HCT116 (cell line): Measurements from ENCODE around the gene SECTM1. TPM values are rescaled to one million over a fixed set of nuclear protein-coding genes. Genes with fewer than 3 reads are reported as not detected.

Experiments
- ATAC-seq: fragments of 200-7000 bp; cut with Tn5 transposase; 2 replicates; pipeline ENCODE4 v1.9.1; 2020; ENCODE audit warnings: mild to moderate bottlenecking, moderate library complexity
- BruUV-seq: library from RNA; stranded (reverse); fragments of 400-500 nt; replicated peaks from 2 replicates; lab custom pipeline; 2021; lab: Mats Ljungman, UMichigan
- CTCF ChIA-PET: fragments of 300-600 bp; sonication (Branson Sonifier 250); formaldehyde crosslinking; loops from one replicate; lab custom pipeline; 2021; ENCODE audit warnings: antibody characterized with exemption; lab: Charles Lee
- POLR2A ChIA-PET: fragments of 300-600, 350-600 bp; sonication (Branson Sonifier 250); formaldehyde crosslinking; loops from one replicate; lab custom pipeline; 2021; ENCODE audit warnings: antibody characterized with exemption; lab: Charles Lee
- RAD21 ChIA-PET, 2 experiments: fragments of 300-600 bp; sonication (Branson Sonifier 250); formaldehyde crosslinking; loops; one replicate each; lab custom pipeline; 2023; ENCODE audit warnings: low total read pairs in 2 of 2; ENCODE audit not compliant: uncharacterized antibody in 2 of 2, unreplicated experiment in 2 of 2, low non-redundant PET in 1 of 2; lab: Charles Lee
- DNase-seq: peaks from one replicate; pipeline ENCODE4 v3.0.0-alpha.2; 2010; ENCODE audit warnings: low read depth, low spot score
- H2AFZ ChIP-seq: fragments of 200-600 bp; shearing (Covaris generic), sonication (generic); 2 replicates; pipeline ENCODE4 v1.6.1; 2017; ENCODE audit warnings: low read depth, mixed run types, mixed read lengths, antibody characterized with exemption, low read length; ENCODE audit not compliant: poor library complexity, severe bottlenecking
- H3K27ac ChIP-seq: 2 replicates; pipeline ENCODE4 v1.5.1; 2012; ENCODE audit warnings: low read depth, low read length
- H3K27me3 ChIP-seq: fragments of 200-600 bp; sonication (generic); 2 replicates; pipeline ENCODE4 v1.6.1; 2016; ENCODE audit warnings: mixed run types, low read length, mixed read lengths; ENCODE audit not compliant: insufficient read depth
- H3K36me3 ChIP-seq, 2 experiments: fragments of 200-500 bp in 1 of 2; fragments of 200-600 bp in 1 of 2; sonication (Bioruptor generic) in 1 of 2; sonication (generic) in 1 of 2; 2 replicates each; pipeline versions ENCODE4 v1.5.1 to v1.6.1; 2014 to 2016; ENCODE audit warnings: low read length in 2 of 2, inconsistent platforms in 1 of 2, mixed read lengths in 1 of 2, mixed run types in 1 of 2; ENCODE audit not compliant: insufficient read depth in 2 of 2, control insufficient read depth in 1 of 2
- H3K4me1 ChIP-seq, 2 experiments: fragments of 200-600 bp in 1 of 2; sonication (generic) in 1 of 2; 2 replicates each; pipeline versions ENCODE4 v1.5.1 to v1.6.1; 2012 to 2017; ENCODE audit warnings: low read length in 2 of 2, inconsistent platforms in 1 of 2, mild to moderate bottlenecking in 1 of 2, mixed read lengths in 1 of 2, mixed run types in 1 of 2, moderate library complexity in 1 of 2; ENCODE audit not compliant: insufficient read depth in 2 of 2, control insufficient read depth in 1 of 2
- H3K4me2 ChIP-seq: fragments of 200-600 bp; sonication (generic); 2 replicates; pipeline ENCODE4 v1.6.1; 2017; ENCODE audit warnings: mixed run types, low read length, mixed read lengths
- H3K4me3 ChIP-seq, 2 experiments: fragments of 200-600 bp in 1 of 2; sonication (generic) in 1 of 2; replicated peaks in 1 of 2; 2 replicates each; pipeline ENCODE4 v1.5.1; 2011 to 2016; ENCODE audit warnings: low read length in 2 of 2, control low read depth in 1 of 2, low read depth in 1 of 2, mild to moderate bottlenecking in 1 of 2, mixed read lengths in 1 of 2, mixed run types in 1 of 2
- H3K79me2 ChIP-seq: fragments of 200-600 bp; sonication (generic); 2 replicates; pipeline ENCODE4 v1.6.1; 2017; ENCODE audit warnings: mild to moderate bottlenecking, mixed run types, low read length, moderate library complexity, mixed read lengths; ENCODE audit not compliant: insufficient read depth
- H3K9ac ChIP-seq: fragments of 200-600 bp; sonication (generic); 2 replicates; pipeline ENCODE4 v1.6.1; 2016; ENCODE audit warnings: low read length, mixed read lengths
- H3K9me2 ChIP-seq: fragments of 200-600 bp; sonication (generic), shearing (Covaris generic); 2 replicates; pipeline ENCODE4 v1.6.1; 2017; ENCODE audit warnings: mixed run types, mild to moderate bottlenecking, moderate library complexity; ENCODE audit not compliant: insufficient read depth
- H3K9me3 ChIP-seq, 2 experiments: fragments of 200-500 bp in 1 of 2; fragments of 200-600 bp in 1 of 2; sonication (Bioruptor generic) in 1 of 2; sonication (generic) in 1 of 2; 2 replicates each; pipeline ENCODE4 v1.6.1; 2014 to 2017; ENCODE audit warnings: low read length in 2 of 2, mixed read lengths in 2 of 2, inconsistent platforms in 1 of 2, low read depth in 1 of 2, mild to moderate bottlenecking in 1 of 2, mixed run types in 1 of 2, moderate library complexity in 1 of 2; ENCODE audit not compliant: control insufficient read depth in 1 of 2, insufficient read depth in 1 of 2
- H4K20me1 ChIP-seq: fragments of 200-600 bp; sonication (generic), shearing (Covaris generic); 2 replicates; pipeline ENCODE4 v1.6.1; 2017; ENCODE audit warnings: mixed run types, mild to moderate bottlenecking, moderate library complexity; ENCODE audit not compliant: insufficient read depth
- CBX3 ChIP-seq: IDR thresholded peaks from 2 replicates; pipeline ENCODE4 v1.6.1; 2012; ENCODE audit warnings: low read depth
- EGR1 ChIP-seq: IDR thresholded peaks from 2 replicates; pipeline ENCODE4 v1.6.1; 2012; ENCODE audit warnings: low read depth
- ELF1 ChIP-seq: IDR thresholded peaks from 2 replicates; pipeline ENCODE4 v1.6.1; 2012; ENCODE audit warnings: low read depth, borderline replicate concordance
- FOSL1 ChIP-seq: IDR thresholded peaks from 2 replicates; pipeline ENCODE4 v1.6.1; 2012; ENCODE audit warnings: low read depth
- JUND ChIP-seq: IDR thresholded peaks from 2 replicates; pipeline ENCODE4 v1.6.1; 2012
- POLR2A ChIP-seq: IDR thresholded peaks from 2 replicates; pipeline ENCODE4 v1.7.0; 2011; ENCODE audit warnings: borderline replicate concordance; ENCODE audit not compliant: insufficient read depth, insufficient read length; ENCODE audit errors: extremely low read depth
- POLR2AphosphoS5 ChIP-seq: IDR thresholded peaks from 2 replicates; pipeline ENCODE4 v1.6.1; 2011; ENCODE audit warnings: mild to moderate bottlenecking, low read depth, low read length, moderate library complexity
- RAD21 ChIP-seq: IDR thresholded peaks from 2 replicates; pipeline ENCODE4 v1.6.1; 2012; ENCODE audit warnings: low read depth, mild to moderate bottlenecking
- SIN3A ChIP-seq: IDR thresholded peaks from 2 replicates; pipeline ENCODE4 v1.6.1; 2012; ENCODE audit warnings: low read depth
- SP1 ChIP-seq: IDR thresholded peaks from 2 replicates; pipeline ENCODE4 v1.6.1; 2012; ENCODE audit warnings: low read depth
- SRF ChIP-seq: IDR thresholded peaks from 2 replicates; pipeline ENCODE4 v1.6.1; 2012; ENCODE audit warnings: low read depth
- TCF7L2 ChIP-seq: IDR thresholded peaks from 2 replicates; pipeline ENCODE4 v1.7.0; 2011; ENCODE audit warnings: borderline replicate concordance, inconsistent platforms; ENCODE audit not compliant: insufficient read depth, insufficient read length; ENCODE audit errors: extremely low read depth
- YY1 ChIP-seq: IDR thresholded peaks from 2 replicates; pipeline ENCODE4 v1.6.1; 2011; ENCODE audit warnings: low read length, low read depth, moderate library complexity, mild to moderate bottlenecking; ENCODE audit not compliant: insufficient replicate concordance; ENCODE audit errors: extremely low read depth
- ZFX ChIP-seq: fragments of 450-650 bp; IDR thresholded peaks from 2 replicates; pipeline ENCODE4 v1.6.1; 2017
- ZNF274 ChIP-seq: fragments of 200-500 bp; sonication (Bioruptor generic); IDR thresholded peaks from 2 replicates; pipeline ENCODE4 v1.6.1; 2014; ENCODE audit warnings: mild to moderate bottlenecking, low read depth, low read length, inconsistent platforms
- intact Hi-C: fragments of 100-400 bp; cut with micrococcal nuclease; formaldehyde crosslinking; loops from 2 replicates; pipeline ENCODE4 v1.10.0; 2022
- total RNA-seq: library from RNA; stranded (reverse); gene quantifications from one replicate; pipeline ENCODE4 v1.2.1, GENCODE V29; 2021; ENCODE audit not compliant: unreplicated experiment
- TF ChIP-seq, protein P1 (sequence below): IDR thresholded peaks from 2 replicates; pipeline ENCODE4 v1.6.1; 2012
- TF ChIP-seq, protein P2 (sequence below): IDR thresholded peaks from 2 replicates; pipeline ENCODE4 v1.6.1; 2011; ENCODE audit warnings: mild to moderate bottlenecking, low read length, moderate library complexity; ENCODE audit not compliant: insufficient replicate concordance; ENCODE audit errors: extremely low read depth
- TF ChIP-seq, protein P3 (sequence below): IDR thresholded peaks from 2 replicates; pipeline ENCODE4 v1.6.1; 2012

SECTM1 gene
- total RNA-seq, 1 experiment from 2014 or later = 6.8 TPM

DNA sequence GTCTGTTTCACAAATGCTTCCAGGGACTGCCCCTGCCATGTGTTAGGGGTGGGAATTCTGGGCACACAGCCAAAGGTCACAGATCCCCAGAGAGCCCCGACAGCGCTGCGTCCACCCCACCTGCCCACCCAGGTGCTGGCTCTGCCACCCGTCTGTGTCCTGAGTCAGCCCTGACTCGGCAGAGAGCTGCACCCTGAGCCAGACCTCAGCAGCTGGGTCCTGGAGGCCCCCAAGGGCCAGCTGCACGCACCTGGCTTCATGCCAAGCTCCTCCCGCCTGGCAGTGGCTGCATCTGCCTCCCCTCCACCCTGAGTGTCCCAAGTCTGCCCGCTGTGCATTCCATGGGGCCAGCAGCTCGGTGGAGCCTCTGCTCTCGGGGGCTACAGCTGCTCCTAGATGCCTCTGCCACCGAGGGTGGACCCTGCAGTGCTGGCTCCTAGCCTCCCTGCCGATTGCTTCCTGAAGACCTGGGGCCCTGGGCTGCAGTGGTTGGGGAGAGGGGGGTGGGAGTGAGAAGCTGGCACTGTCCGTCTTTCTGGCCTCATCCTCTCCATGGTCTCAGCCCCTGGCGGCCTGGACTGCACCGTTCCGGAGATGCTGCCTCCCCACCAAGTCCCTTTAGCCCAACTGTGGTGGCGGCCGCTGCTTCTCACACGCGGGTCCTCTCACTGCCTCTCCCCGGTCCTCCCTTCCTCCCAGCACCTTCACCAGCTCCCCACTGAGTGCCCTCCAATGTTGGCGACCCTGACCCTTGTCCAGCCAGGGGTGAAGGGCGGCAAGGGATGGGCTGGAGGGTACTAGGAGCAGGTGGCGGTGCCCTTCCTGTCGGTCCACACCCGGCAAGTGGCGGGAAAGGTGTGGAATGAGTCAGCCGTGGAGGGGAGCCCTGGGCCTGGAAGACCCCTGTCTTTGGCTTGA is 3.0 kb downstream of the SECTM1 start:
- H3K36me3 ChIP-seq = no peaks in the 10 kb centered on the region
- TF ChIP-seq EGR1 (no peak), TCF7L2 (no peak), ZNF274 (no peak), SIN3A (no peak), SP1 (no peak), YY1 (no peak), POLR2A (no peak), POLR2AphosphoS5 (no peak), ELF1 (no peak), JUND (no peak), SRF (no peak), RAD21 (no peak), ZFX (no peak), CBX3 (no peak), FOSL1 (no peak)
- TF ChIP-seq, protein P1, sequence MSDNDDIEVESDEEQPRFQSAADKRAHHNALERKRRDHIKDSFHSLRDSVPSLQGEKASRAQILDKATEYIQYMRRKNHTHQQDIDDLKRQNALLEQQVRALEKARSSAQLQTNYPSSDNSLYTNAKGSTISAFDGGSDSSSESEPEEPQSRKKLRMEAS = no peak
- TF ChIP-seq, protein P2, sequence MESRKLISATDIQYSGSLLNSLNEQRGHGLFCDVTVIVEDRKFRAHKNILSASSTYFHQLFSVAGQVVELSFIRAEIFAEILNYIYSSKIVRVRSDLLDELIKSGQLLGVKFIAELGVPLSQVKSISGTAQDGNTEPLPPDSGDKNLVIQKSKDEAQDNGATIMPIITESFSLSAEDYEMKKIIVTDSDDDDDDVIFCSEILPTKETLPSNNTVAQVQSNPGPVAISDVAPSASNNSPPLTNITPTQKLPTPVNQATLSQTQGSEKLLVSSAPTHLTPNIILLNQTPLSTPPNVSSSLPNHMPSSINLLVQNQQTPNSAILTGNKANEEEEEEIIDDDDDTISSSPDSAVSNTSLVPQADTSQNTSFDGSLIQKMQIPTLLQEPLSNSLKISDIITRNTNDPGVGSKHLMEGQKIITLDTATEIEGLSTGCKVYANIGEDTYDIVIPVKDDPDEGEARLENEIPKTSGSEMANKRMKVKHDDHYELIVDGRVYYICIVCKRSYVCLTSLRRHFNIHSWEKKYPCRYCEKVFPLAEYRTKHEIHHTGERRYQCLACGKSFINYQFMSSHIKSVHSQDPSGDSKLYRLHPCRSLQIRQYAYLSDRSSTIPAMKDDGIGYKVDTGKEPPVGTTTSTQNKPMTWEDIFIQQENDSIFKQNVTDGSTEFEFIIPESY = no peak
- TF ChIP-seq, protein P3, sequence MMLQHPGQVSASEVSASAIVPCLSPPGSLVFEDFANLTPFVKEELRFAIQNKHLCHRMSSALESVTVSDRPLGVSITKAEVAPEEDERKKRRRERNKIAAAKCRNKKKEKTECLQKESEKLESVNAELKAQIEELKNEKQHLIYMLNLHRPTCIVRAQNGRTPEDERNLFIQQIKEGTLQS = no peak
- CTCF ChIA-PET = interaction anchor here (1.3 kb wide), 1 partner anchor 32 kb away, joined by 4 read pairs; no protein-coding TSS in a partner anchor
- RAD21 ChIA-PET = no interaction called here
- peaks cover 43 to 76% of the 10 kb centered on the region in 2 experiments for H3K4me1 ChIP-seq
- H2AFZ ChIP-seq = no peak overlapping the region
- H3K4me3 ChIP-seq = no peak overlapping the region
- intact Hi-C loops = no loop called here
- no peaks in the 10 kb centered on the region for H3K27me3 ChIP-seq
- no peaks in the 10 kb centered on the region for H3K9me2 ChIP-seq
- H3K9ac ChIP-seq = no peak overlapping the region
- BruUV-seq = no TSS peak
- peaks cover 3% of the 10 kb centered on the region; the same call in 1 of the 2 replicates for H3K79me2 ChIP-seq
- H3K4me2 ChIP-seq = no peak overlapping the region
- DNase-seq = no peak
- H4K20me1 ChIP-seq = no peaks in the 10 kb centered on the region
- H3K9me3 ChIP-seq = no peaks in the 10 kb centered on the region
- POLR2A ChIA-PET = no interaction called here
- no peak for ATAC-seq
- no peak overlapping the region; the same call in 1 of the 2 replicates for H3K27ac ChIP-seq
